ENCODE results near the gene PNLIPRP1. TPM values are rescaled to one million over a fixed set of nuclear protein-coding genes. Genes with fewer than 3 reads are reported as not detected.

Gene PNLIPRP1
- total and polyA plus RNA-seq, 2 of the 4 experiments (the other 2 are of a cell fraction) = not detected

GRCh38 chr10:116654816-116655215, 64.1 kb downstream of the PNLIPRP1 start:
- CTCF ChIA-PET = interaction anchor here (0.5 to 0.6 kb wide), 2 partner anchors 35 to 364 kb away, joined by 3 to 4 read pairs; no protein-coding TSS in a partner anchor
- H2BK120ac ChIP-seq (ENCODE audit: low read depth, low read length) = no peak overlapping the region
- H2BK20ac ChIP-seq (ENCODE audit: low read depth, low read length) = no peak overlapping the region
- H3K27ac ChIP-seq (ENCODE audit: insufficient read depth, low read length) = no peak overlapping the region
- TF ChIP-seq, protein P1, sequence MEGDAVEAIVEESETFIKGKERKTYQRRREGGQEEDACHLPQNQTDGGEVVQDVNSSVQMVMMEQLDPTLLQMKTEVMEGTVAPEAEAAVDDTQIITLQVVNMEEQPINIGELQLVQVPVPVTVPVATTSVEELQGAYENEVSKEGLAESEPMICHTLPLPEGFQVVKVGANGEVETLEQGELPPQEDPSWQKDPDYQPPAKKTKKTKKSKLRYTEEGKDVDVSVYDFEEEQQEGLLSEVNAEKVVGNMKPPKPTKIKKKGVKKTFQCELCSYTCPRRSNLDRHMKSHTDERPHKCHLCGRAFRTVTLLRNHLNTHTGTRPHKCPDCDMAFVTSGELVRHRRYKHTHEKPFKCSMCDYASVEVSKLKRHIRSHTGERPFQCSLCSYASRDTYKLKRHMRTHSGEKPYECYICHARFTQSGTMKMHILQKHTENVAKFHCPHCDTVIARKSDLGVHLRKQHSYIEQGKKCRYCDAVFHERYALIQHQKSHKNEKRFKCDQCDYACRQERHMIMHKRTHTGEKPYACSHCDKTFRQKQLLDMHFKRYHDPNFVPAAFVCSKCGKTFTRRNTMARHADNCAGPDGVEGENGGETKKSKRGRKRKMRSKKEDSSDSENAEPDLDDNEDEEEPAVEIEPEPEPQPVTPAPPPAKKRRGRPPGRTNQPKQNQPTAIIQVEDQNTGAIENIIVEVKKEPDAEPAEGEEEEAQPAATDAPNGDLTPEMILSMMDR (conservative IDR thresholded peaks at IDR 0.05; ENCODE audit: low read depth, low read length) = no peak
- TF ChIP-seq ELK1 (IDR thresholded peaks at IDR 0.05; ENCODE audit: borderline replicate concordance, low read depth, low read length) (no peak), CHD1 (IDR thresholded peaks at IDR 0.05; ENCODE audit: low read depth, low read length) (no peak), POLR2A (IDR thresholded peaks at IDR 0.05; ENCODE audit: low read depth, low read length) (no peak), BHLHE40 (IDR thresholded peaks at IDR 0.05; ENCODE audit: low read depth, low read length) (no peak), FOS (IDR thresholded peaks at IDR 0.05; ENCODE audit: low read depth, low read length) (no peak), CEBPB (IDR thresholded peaks at IDR 0.05; ENCODE audit: low read depth, low read length) (no peak), MAFK (IDR thresholded peaks at IDR 0.05; ENCODE audit: low read depth, low read length) (no peak), RFX5 (IDR thresholded peaks at IDR 0.05; ENCODE audit: low read depth, low read length) (no peak), USF2 (IDR thresholded peaks at IDR 0.05; ENCODE audit: low read depth, low read length) (no peak), MAZ (IDR thresholded peaks at IDR 0.05; ENCODE audit: borderline replicate concordance, low read depth, low read length) (no peak), RAD21 (IDR thresholded peaks at IDR 0.05; ENCODE audit: low read length) (no peak), MXI1 (IDR thresholded peaks at IDR 0.05; ENCODE audit: borderline replicate concordance, low read depth, low read length) (no peak), SMC3 (IDR thresholded peaks at IDR 0.05; ENCODE audit: low read depth, low read length) (no peak), RCOR1 (IDR thresholded peaks at IDR 0.05; ENCODE audit: insufficient replicate concordance, low read length) (no peak), NFE2L2 (IDR thresholded peaks at IDR 0.05; ENCODE audit: low read depth, low read length) (no peak)
- POLR2A ChIA-PET (ENCODE audit: unreplicated experiment) = no interaction called here
- H3K4me3 ChIP-seq (ENCODE audit: insufficient read depth, low read depth, low read length) = no peak overlapping the region
- no peak for ATAC-seq (ENCODE audit: low read depth)
- no peak overlapping the region for H3K4ac ChIP-seq (ENCODE audit: low read depth, low read length)
- H3K14ac ChIP-seq (replicated peaks; ENCODE audit: low read depth, low read length) = no peak overlapping the region
- H3K56ac ChIP-seq (ENCODE audit: extremely low read depth, insufficient read depth, low read length) = no peak overlapping the region
- no peak overlapping the region for H3K23ac ChIP-seq (ENCODE audit: low read depth, low read length)
- intact Hi-C loops (cut with micrococcal nuclease) (no loop called here), in situ Hi-C loops (cut with MboI; ENCODE audit: low sequenced_read_pairs) (no loop called here), dilution Hi-C loops (cut with HindIII; ENCODE audit: low sequenced_read_pairs, unreplicated experiment) (no loop called here)
- H3K9ac ChIP-seq (ENCODE audit: low read depth, low read length) = no peak overlapping the region
- H3K36me3 ChIP-seq (ENCODE audit: control insufficient read depth, insufficient read depth, low read length) = no peaks in the 10 kb centered on the region
- no peak overlapping the region for H2BK15ac ChIP-seq (ENCODE audit: low read depth, low read length)
- no TSS peak for BruUV-seq (replicated peaks)
- H3K4me1 ChIP-seq (ENCODE audit: control insufficient read depth, insufficient read depth, low read length) = no peaks in the 10 kb centered on the region
- no peaks in the 10 kb centered on the region for H3K79me1 ChIP-seq (ENCODE audit: low read depth in 1 of 2, low read length in 2 of 2)
- no peaks in the 10 kb centered on the region for H4K20me1 ChIP-seq (ENCODE audit: insufficient read depth, low read length)
- no peak overlapping the region for H2AK9ac ChIP-seq (replicated peaks; ENCODE audit: low read depth, low read length, poor library complexity)
- WGBS, 2 experiments (ENCODE audit: extremely low coverage in 2 of 2, insufficient read length in 1 of 2) = 29% methylated on average over 1 of the region's 4 CpGs; no CpG with 5 or more reads in 1 of the 2 experiments
- H4K8ac ChIP-seq (ENCODE audit: low read depth in 2 of 2, low read length in 2 of 2) = no peak overlapping the region
- H4K91ac ChIP-seq (ENCODE audit: insufficient read depth, low read depth, low read length) = no peak overlapping the region
- H3K4me2 ChIP-seq (ENCODE audit: low read depth, low read length) = no peak overlapping the region
- H4K5ac ChIP-seq (ENCODE audit: low read depth, low read length) = no peak overlapping the region
- no peaks in the 10 kb centered on the region for H3K9me3 ChIP-seq (ENCODE audit: control insufficient read depth, insufficient read depth, low read length)
- no peak overlapping the region for H2AK5ac ChIP-seq (ENCODE audit: low read depth, low read length)
- H3K9me1 ChIP-seq (ENCODE audit: insufficient read depth, low read length) = no peaks in the 10 kb centered on the region
- H2BK5ac ChIP-seq (ENCODE audit: low read depth, low read length, poor library complexity, severe bottlenecking) = no peak overlapping the region
- H2AFZ ChIP-seq (replicated peaks; ENCODE audit: low read length, poor library complexity) = no peak overlapping the region
- H3K18ac ChIP-seq (ENCODE audit: low read depth, low read length) = no peak overlapping the region
- H3K27me3 ChIP-seq (ENCODE audit: control insufficient read depth, insufficient read depth, low read length) = peaks cover 2% of the 10 kb centered on the region; the same call in 1 of the 2 replicates
- DNase-seq = no peak

All from IMR-90 (cell line).